Neural cell (in vitro differentiated cells): ENCODE results near the gene STRADA.

Source experiments
- CTCF ChIP-seq: fragments of 450-650 bp; IDR thresholded peaks from 2 replicates; pipeline ENCODE4 v1.5.1; 2014; ENCODE audit warnings: antibody characterized with exemption, mild to moderate bottlenecking, moderate library complexity; ENCODE audit not compliant: poor library complexity, severe bottlenecking
- EP300 ChIP-seq: fragments of 450-650 bp; conservative IDR thresholded peaks from 2 replicates; pipeline ENCODE4 v1.6.1; 2014; ENCODE audit warnings: antibody characterized with exemption, mild to moderate bottlenecking, moderate library complexity; ENCODE audit not compliant: poor library complexity, severe bottlenecking
- EZH2 ChIP-seq: fragments of 200-600, 300-800 bp; shearing (Covaris generic), sonication (generic); IDR thresholded peaks from 2 replicates; pipeline ENCODE4 v1.6.1; 2014; ENCODE audit warnings: antibody characterized with exemption, low read length, borderline replicate concordance, mild to moderate bottlenecking; ENCODE audit not compliant: insufficient read depth, poor library complexity, severe bottlenecking
- MXI1 ChIP-seq: fragments of 450-650 bp; conservative IDR thresholded peaks from 2 replicates; pipeline ENCODE4 v1.6.1; 2014; ENCODE audit warnings: antibody characterized with exemption, mild to moderate bottlenecking; ENCODE audit not compliant: poor library complexity, severe bottlenecking
- POLR2AphosphoS5 ChIP-seq: IDR thresholded peaks from 2 replicates; pipeline ENCODE4 v1.6.1; 2012
- REST ChIP-seq: IDR thresholded peaks from 2 replicates; pipeline ENCODE4 v1.6.1; 2012; ENCODE audit warnings: borderline replicate concordance
- TAF1 ChIP-seq: IDR thresholded peaks from 2 replicates; pipeline ENCODE4 v1.6.1; 2012; ENCODE audit warnings: low read depth

- TF ChIP-seq CTCF (no peak), MXI1 (peak; percentile 20), EP300 (no peak), POLR2AphosphoS5 (peak; percentile 80), REST (peak; percentile 13), EZH2 (no peak), TAF1 (no peak)
These were observed 41.7 kb downstream of the STRADA start, which contains the start of gene LIMD2 for GRCh38 chr17:63699638-63700527.
